LNCAP (cell line): ENCODE measurements around the gene SSTR1.

Experiments
- CTCF ChIP-seq: fragments of 450-650 bp; IDR thresholded peaks from 2 replicates; pipeline ENCODE4 v1.5.1; 2017; ENCODE audit warnings: mild to moderate bottlenecking

The SSTR1 gene

GRCh38 chr14:38205119-38205813 lies 2.4 kb upstream of the SSTR1 start:
- TF ChIP-seq CTCF = no peak

- TF ChIP-seq CTCF = no peak
Measured at GRCh38 chr14:38205949-38206665, 1.6 kb upstream of the SSTR1 start.

- no peak for TF ChIP-seq CTCF
Measured at GRCh38 chr14:38206689-38207376, 871 bp upstream of the SSTR1 start.

- TF ChIP-seq CTCF = no peak
Measured at GRCh38 chr14:38207377-38207735, 348 bp upstream of the SSTR1 start.

GRCh38 chr14:38208618-38209562 lies 1.2 kb downstream of the SSTR1 start:
- no peak for TF ChIP-seq CTCF

GRCh38 chr14:38209572-38210557 lies 2.2 kb downstream of the SSTR1 start:
- no peak for TF ChIP-seq CTCF
